Common myeloid progenitor, CD34-positive (primary cell): ENCODE measurements around the gene PNPLA2.

ENCODE experiments used
- CTCF ChIA-PET: fragments of 350-600 bp; sonication (Branson Sonifier 250); formaldehyde crosslinking; loops from one replicate; lab custom pipeline; 2021; ENCODE audit warnings: antibody characterized with exemption; lab: Charles Lee
- POLR2A ChIA-PET: fragments of 350-600 bp; sonication (Branson Sonifier 250); formaldehyde crosslinking; loops from one replicate; lab custom pipeline; 2021; ENCODE audit warnings: antibody characterized with exemption; lab: Charles Lee
- DNase-seq, 3 donors: peaks; one replicate each; pipeline versions ENCODE4 v3.0.0 to v3.0.0-alpha.2; 2013
- H3K27ac ChIP-seq, 2 experiments: 1 replicate in 1 of 2; 2 replicates in 1 of 2; pipeline ENCODE4 v1.7.0; 2013; ENCODE audit warnings: inconsistent platforms in 2 of 2, low read length in 2 of 2, mild to moderate bottlenecking in 2 of 2, low read depth in 1 of 2, moderate library complexity in 1 of 2; ENCODE audit not compliant: severe bottlenecking in 2 of 2, insufficient read depth in 1 of 2, poor library complexity in 1 of 2
- H3K27me3 ChIP-seq, 5 experiments: replicated peaks in 2 of 5; 1 replicate in 3 of 5; 2 replicates in 2 of 5; pipeline versions ENCODE4 v1.6.1 to v1.7.0; 2013; ENCODE audit warnings: low read length in 4 of 5, mild to moderate bottlenecking in 2 of 5, moderate library complexity in 2 of 5, inconsistent platforms in 1 of 5; ENCODE audit not compliant: insufficient read depth in 5 of 5, control insufficient read depth in 4 of 5
- H3K36me3 ChIP-seq, 4 experiments: 1 replicate in 2 of 4; 2 replicates in 2 of 4; pipeline versions ENCODE4 v1.6.1 to v1.7.0; 2013; ENCODE audit warnings: low read length in 3 of 4, control low read depth in 1 of 4, mild to moderate bottlenecking in 1 of 4; ENCODE audit not compliant: control insufficient read depth in 4 of 4, insufficient read depth in 4 of 4
- H3K4me1 ChIP-seq, 4 experiments: 1 replicate in 3 of 4; 2 replicates in 1 of 4; pipeline versions ENCODE4 v1.6.1 to v1.7.1; 2013; ENCODE audit warnings: low read length in 3 of 4, mild to moderate bottlenecking in 3 of 4, control low read depth in 1 of 4, inconsistent platforms in 1 of 4, moderate library complexity in 1 of 4; ENCODE audit not compliant: control insufficient read depth in 4 of 4, insufficient read depth in 4 of 4; ENCODE audit errors: control extremely low read depth in 1 of 4
- H3K4me3 ChIP-seq, 7 experiments: 1 replicate in 4 of 7; 2 replicates in 3 of 7; pipeline versions ENCODE4 v1.5.1 to v1.7.0; 2013; ENCODE audit warnings: mild to moderate bottlenecking in 7 of 7, low read length in 6 of 7, moderate library complexity in 6 of 7, inconsistent platforms in 2 of 7, low read depth in 2 of 7, control low read depth in 1 of 7; ENCODE audit not compliant: insufficient read depth in 4 of 7, control insufficient read depth in 1 of 7; ENCODE audit errors: extremely low read depth in 1 of 7
- H3K9me3 ChIP-seq, 5 experiments: 1 replicate in 4 of 5; 2 replicates in 1 of 5; pipeline versions ENCODE4 v1.6.1 to v1.7.1; 2013; ENCODE audit warnings: low read length in 4 of 5, mild to moderate bottlenecking in 2 of 5, inconsistent platforms in 1 of 5, low read depth in 1 of 5, moderate library complexity in 1 of 5; ENCODE audit not compliant: control insufficient read depth in 4 of 5, insufficient read depth in 2 of 5; ENCODE audit errors: control extremely low read depth in 1 of 5
- WGBS: methylation state at CpG from one replicate; pipeline ENCODE4 v1.1.5; 2013; ENCODE audit not compliant: insufficient coverage; 5-methylcytosine and 5-hydroxymethylcytosine counted together

Gene PNPLA2

GRCh38 chr11:791658-792534 is 26.8 kb upstream of the PNPLA2 start:
- Histone ChIP-seq H3K9me3 (no peaks in the 10 kb centered on the region), H3K27me3 (peaks cover 0 to 30% (median 9%) of the 10 kb centered on the region in 5 experiments), H3K4me1 (peaks cover 4 to 29% (median 24%) of the 10 kb centered on the region in 4 experiments), H3K36me3 (peaks cover 4 to 34% (median 20%) of the 10 kb centered on the region in 4 experiments), H3K27ac (no peak overlapping the region), H3K4me3 (no peak overlapping the region)
- DNase-seq: no peak
- POLR2A ChIA-PET: no interaction called here
- WGBS: 96% methylated on average over 27 of the region's 49 CpGs
- CTCF ChIA-PET: no interaction called here

- H3K36me3 ChIP-seq: peaks cover 4 to 34% (median 20%) of the 10 kb centered on the region in 4 experiments
- DNase-seq: no peak
- no peak overlapping the region for H3K4me3 ChIP-seq
- CTCF ChIA-PET: no interaction called here
- H3K27me3 ChIP-seq: peaks cover 0 to 30% (median 9%) of the 10 kb centered on the region in 5 experiments
- POLR2A ChIA-PET: no interaction called here
- H3K4me1 ChIP-seq: peaks cover 4 to 33% (median 29%) of the 10 kb centered on the region in 4 experiments
- no peaks in the 10 kb centered on the region for H3K9me3 ChIP-seq
- H3K27ac ChIP-seq: no peak overlapping the region
- WGBS: 97% methylated on average over 10 of the region's 15 CpGs
Measured at GRCh38 chr11:792535-792821, 26.2 kb upstream of the PNPLA2 start.

DNA sequence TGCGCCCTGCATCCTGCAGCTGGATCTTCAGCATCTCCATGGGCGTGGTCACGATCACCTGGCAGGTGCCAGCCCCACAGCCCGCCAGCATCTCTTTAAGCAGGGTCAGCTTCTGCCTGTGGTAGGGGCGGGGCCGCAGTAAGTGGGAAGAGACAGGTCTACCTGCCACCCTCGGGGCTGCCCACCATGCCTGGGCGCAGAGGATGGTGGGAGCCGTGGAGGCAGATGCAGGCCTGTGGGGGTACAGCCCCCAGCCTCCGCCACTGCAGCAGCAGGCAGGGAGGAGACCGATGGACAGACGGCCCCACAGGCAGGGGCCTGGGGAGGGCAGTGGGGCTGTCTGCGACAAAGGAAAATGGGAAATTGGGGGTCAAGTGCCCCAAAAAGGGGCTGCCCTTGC is 25.8 kb upstream of the PNPLA2 start:
- peaks cover 0 to 30% (median 9%) of the 10 kb centered on the region in 5 experiments for H3K27me3 ChIP-seq
- H3K4me1 ChIP-seq: peaks cover 4 to 32% (median 27%) of the 10 kb centered on the region in 4 experiments
- H3K9me3 ChIP-seq: no peaks in the 10 kb centered on the region
- ChIA-PET CTCF (interaction anchor here (0.7 kb wide), 1 partner anchor 65 kb away, joined by 3 read pairs; no protein-coding TSS in a partner anchor), POLR2A (no interaction called here)
- no peak for DNase-seq
- H3K36me3 ChIP-seq: peaks cover 4 to 34% (median 20%) of the 10 kb centered on the region in 4 experiments
- no peak overlapping the region for H3K4me3 ChIP-seq
- no peak overlapping the region for H3K27ac ChIP-seq
- 95% methylated on average over 10 of the region's 13 CpGs for WGBS

DNA sequence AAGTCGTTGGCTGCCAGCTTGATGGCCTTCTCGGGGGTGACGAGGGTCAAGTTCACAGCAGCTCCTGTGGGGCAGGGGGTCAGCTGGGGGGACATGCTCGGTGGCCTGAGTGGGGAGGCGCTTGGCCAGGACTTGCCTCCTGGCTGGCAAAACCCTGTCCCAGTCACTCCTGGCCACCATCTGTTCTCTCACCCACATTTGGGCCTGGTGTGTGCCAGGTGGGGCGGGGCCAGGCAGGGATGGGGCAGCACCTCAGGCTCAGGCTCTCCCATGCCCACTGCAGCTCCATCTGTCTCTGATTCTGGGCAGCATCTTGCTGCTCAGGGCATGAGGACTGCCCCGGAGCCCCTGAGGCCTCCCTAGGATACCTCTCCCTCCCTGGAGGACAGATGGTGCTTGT is 25.2 kb upstream of the PNPLA2 start:
- Histone ChIP-seq H3K9me3 (no peaks in the 10 kb centered on the region), H3K27ac (no peak overlapping the region), H3K4me3 (no peak overlapping the region), H3K27me3 (peaks cover 0 to 25% (median 9%) of the 10 kb centered on the region in 5 experiments), H3K36me3 (peaks cover 4 to 34% (median 20%) of the 10 kb centered on the region in 4 experiments), H3K4me1 (peaks cover 4 to 30% (median 26%) of the 10 kb centered on the region in 4 experiments)
- CTCF ChIA-PET: interaction anchor here (0.7 kb wide), 1 partner anchor 66 kb away, joined by 3 read pairs; no protein-coding TSS in a partner anchor
- 95% methylated on average over 7 of the region's 7 CpGs for WGBS
- POLR2A ChIA-PET: no interaction called here
- no peak for DNase-seq

DNA sequence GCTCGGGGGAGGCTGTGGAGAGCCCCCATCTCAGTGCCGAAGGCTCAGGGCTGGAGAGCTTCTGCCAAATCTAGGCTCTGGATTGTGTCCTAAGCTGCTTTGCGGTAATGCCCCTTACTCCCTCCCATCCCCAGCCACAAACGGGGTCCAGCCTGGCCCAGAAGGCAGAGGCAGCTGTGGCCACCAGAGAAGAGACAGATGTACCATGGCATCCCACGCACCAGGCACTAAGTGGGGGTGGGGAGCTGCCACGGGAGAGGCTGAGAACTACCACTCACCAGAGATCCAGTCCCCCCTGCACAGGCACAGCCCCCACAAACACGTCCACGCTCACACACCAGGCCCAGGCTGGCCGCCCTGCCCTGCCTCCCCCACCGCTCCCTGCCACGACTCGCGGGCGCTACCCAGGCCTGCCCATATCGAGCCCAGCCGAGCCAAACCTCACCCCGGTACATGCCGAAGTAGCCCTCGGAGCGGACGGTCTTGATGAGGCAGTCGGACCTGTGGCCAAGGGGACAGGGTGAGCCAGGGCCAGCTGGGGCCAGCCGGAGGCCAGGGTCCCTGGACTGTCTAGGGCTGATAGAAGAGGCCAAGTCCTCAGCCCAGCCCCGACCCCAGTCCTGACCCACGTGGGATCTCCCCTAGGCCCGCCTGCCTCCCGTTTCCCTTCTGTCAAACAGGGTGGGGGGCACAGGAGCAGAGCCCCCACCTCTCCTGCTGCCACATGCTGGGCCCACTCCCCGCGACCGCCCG is 24.5 kb upstream of the PNPLA2 start:
- Histone ChIP-seq H3K4me1 (peaks cover 4 to 30% (median 26%) of the 10 kb centered on the region in 4 experiments), H3K27ac (no peak overlapping the region), H3K4me3 (no peak overlapping the region), H3K9me3 (no peaks in the 10 kb centered on the region), H3K27me3 (peaks cover 0 to 19% (median 6%) of the 10 kb centered on the region in 5 experiments), H3K36me3 (peaks cover 4 to 35% (median 20%) of the 10 kb centered on the region in 4 experiments)
- ChIA-PET CTCF (interaction anchor here (0.9 kb wide), 1 partner anchor 15 kb away, joined by 3 read pairs; no protein-coding TSS in a partner anchor), POLR2A (no interaction called here)
- DNase-seq: no peak
- WGBS: 96% methylated on average over 28 of the region's 31 CpGs

DNA sequence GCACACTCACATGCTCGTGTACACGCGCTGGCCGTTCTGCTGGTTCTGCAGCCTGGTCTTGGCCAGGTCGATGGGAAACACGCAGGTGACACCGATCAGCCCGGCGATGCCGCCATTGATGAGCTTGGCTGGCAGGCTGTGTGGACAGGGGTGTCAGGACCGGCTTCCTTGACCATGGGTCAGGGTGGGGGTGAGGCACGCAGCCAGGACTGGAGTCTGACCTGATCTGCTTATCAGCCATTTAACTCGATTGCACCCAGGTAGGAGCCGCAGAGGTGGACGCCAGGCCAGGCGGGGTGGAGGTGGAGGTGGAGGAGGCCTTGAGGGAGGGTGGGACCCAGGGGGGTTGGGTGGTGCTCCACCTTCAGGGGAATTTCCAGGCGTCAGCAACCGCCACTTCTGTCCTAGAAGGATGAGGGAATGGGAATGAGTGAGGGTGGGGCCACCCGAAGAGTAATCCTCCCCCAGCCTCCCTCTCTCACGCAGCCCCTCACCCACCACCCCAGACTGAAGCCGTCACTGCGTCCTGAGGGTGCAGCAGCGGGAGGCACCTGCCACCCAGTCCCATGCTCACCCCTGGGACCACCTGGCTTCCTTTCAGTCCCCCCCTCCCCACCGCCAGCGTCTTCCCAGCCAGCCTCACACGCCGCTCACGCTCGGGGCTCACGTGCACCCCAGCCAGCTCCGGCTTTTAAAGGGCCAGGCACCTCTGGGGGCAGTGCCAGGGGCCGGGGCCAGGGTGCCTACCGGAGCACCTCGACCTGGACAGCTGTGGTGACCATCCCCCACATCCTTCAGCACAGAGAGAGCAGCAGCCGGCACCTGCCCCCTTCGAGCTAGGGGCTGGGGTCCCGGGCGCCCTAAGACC is 23.7 kb upstream of the PNPLA2 start:
- H3K9me3 ChIP-seq: no peaks in the 10 kb centered on the region
- peak overlapping the region in 1 of 2 experiments; percentile 66 for H3K27ac ChIP-seq
- H3K4me1 ChIP-seq: peaks cover 4 to 30% (median 26%) of the 10 kb centered on the region in 4 experiments
- peak overlapping the region in 2 of 7 experiments; percentile 91 to 96 for H3K4me3 ChIP-seq
- ChIA-PET CTCF (interaction anchor here (0.9 to 1.2 kb wide), 2 partner anchors 11 to 16 kb away, joined by 3 read pairs; no protein-coding TSS in a partner anchor), POLR2A (no interaction called here)
- 83% methylated on average over 20 of the region's 38 CpGs for WGBS
- no peak for DNase-seq
- peaks cover 0 to 12% (median 2%) of the 10 kb centered on the region in 5 experiments for H3K27me3 ChIP-seq
- peaks cover 4 to 44% (median 24%) of the 10 kb centered on the region in 4 experiments for H3K36me3 ChIP-seq
